ENCODE data around the gene FAXDC2. TPM values are rescaled to one million over a fixed set of nuclear protein-coding genes. Genes with fewer than 3 reads are reported as not detected.

Gene FAXDC2
- total and polyA plus RNA-seq, 2 of the 13 experiments (the other 11 are each of a cell fraction or from before 2014, with no cell fraction given): 4.7 to 58.8 TPM

DNA sequence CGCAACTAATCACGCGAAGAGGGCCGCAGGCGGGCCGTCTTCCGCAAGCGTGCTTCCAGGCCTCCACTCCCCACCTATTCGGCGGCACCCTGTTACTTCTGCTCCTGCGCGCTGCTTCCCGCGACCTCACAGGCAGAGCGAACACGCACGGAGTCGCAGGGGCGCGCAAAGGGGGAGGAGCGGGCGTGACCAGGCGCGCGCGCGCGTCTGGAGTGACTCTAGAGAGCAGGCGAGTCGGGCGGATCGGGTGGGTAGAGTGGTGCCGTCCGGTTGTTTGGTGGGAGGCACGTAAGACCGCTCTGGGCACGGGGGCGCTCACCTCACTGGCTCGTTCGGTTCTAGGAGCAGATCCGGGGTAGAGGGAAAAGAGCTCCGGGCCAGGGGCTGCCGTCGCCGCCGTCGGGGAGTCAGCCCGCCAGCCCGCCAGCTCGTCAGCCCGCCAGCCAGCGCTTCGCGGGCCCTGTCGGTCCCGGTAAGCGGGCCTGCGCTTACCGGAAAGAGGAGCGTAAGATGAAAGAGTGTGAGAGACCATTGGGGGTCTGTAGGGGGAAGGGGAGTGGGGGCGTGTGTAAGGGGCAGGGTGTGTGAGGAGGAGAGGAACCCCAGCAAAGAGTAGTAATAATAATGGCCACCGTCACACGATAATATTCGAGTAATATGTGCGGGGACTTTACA lies 8.0 kb upstream of the FAXDC2 start, which contains the start of gene CNOT8 (continued):
- TF ChIP-seq ZNF660 (CRISPR knock-in tag; IDR thresholded peaks at IDR 0.05; ENCODE audit: borderline replicate concordance, low read depth) (no peak), ZNF431 (CRISPR knock-in tag; IDR thresholded peaks at IDR 0.05; ENCODE audit: borderline replicate concordance, low read depth) (0 out of 2 replicates have a peak, but pooled peaks have one; percentile 48), AGO2 (optimal IDR thresholded peaks at IDR 0.05; ENCODE audit: low read depth, low read length) (peak; percentile 25), MAFF (IDR thresholded peaks at IDR 0.05; ENCODE audit: low read depth, low read length) (no peak), RAD21 (CRISPR knock-in tag; IDR thresholded peaks at IDR 0.05) (peak; percentile 20; the same call in 1 of the 2 replicates), HMG20B (CRISPR knock-in tag; conservative IDR thresholded peaks at IDR 0.05) (no peak), ZNF530 (CRISPR knock-in tag; IDR thresholded peaks at IDR 0.05; ENCODE audit: low read depth) (no peak), GABPB1 (CRISPR knock-in tag; IDR thresholded peaks at IDR 0.05) (peak; percentile 93), DNMT1 (CRISPR knock-in tag; IDR thresholded peaks at IDR 0.05) (peak; percentile 37; the same call in 1 of the 2 replicates), ZNF101 (CRISPR knock-in tag; IDR thresholded peaks at IDR 0.05; ENCODE audit: borderline replicate concordance, low read depth) (no peak), ZNF558 (CRISPR knock-in tag; IDR thresholded peaks at IDR 0.05; ENCODE audit: borderline replicate concordance) (no peak), ZNF572 (CRISPR knock-in tag; IDR thresholded peaks at IDR 0.05) (0 out of 2 replicates have a peak, but pooled peaks have one; percentile 27), MYPOP (CRISPR knock-in tag; IDR thresholded peaks at IDR 0.05) (peak; percentile 49; the same call in 1 of the 2 replicates), ZIK1 (CRISPR knock-in tag; IDR thresholded peaks at IDR 0.05; ENCODE audit: borderline replicate concordance, low read depth) (no peak; the same call in 1 of the 2 replicates), RBFOX2 (IDR thresholded peaks at IDR 0.05; ENCODE audit: low read depth, low read length) (peak; percentile 95), FOXM1 (CRISPR knock-in tag; IDR thresholded peaks at IDR 0.05) (no peak), ETV5 (CRISPR knock-in tag; IDR thresholded peaks at IDR 0.05; ENCODE audit: borderline replicate concordance) (peak; percentile 53; the same call in 1 of the 2 replicates), ETS1 (CRISPR knock-in tag; IDR thresholded peaks at IDR 0.05) (no peak; the same call in 1 of the 2 replicates)
- TF ChIP-seq, protein P1, sequence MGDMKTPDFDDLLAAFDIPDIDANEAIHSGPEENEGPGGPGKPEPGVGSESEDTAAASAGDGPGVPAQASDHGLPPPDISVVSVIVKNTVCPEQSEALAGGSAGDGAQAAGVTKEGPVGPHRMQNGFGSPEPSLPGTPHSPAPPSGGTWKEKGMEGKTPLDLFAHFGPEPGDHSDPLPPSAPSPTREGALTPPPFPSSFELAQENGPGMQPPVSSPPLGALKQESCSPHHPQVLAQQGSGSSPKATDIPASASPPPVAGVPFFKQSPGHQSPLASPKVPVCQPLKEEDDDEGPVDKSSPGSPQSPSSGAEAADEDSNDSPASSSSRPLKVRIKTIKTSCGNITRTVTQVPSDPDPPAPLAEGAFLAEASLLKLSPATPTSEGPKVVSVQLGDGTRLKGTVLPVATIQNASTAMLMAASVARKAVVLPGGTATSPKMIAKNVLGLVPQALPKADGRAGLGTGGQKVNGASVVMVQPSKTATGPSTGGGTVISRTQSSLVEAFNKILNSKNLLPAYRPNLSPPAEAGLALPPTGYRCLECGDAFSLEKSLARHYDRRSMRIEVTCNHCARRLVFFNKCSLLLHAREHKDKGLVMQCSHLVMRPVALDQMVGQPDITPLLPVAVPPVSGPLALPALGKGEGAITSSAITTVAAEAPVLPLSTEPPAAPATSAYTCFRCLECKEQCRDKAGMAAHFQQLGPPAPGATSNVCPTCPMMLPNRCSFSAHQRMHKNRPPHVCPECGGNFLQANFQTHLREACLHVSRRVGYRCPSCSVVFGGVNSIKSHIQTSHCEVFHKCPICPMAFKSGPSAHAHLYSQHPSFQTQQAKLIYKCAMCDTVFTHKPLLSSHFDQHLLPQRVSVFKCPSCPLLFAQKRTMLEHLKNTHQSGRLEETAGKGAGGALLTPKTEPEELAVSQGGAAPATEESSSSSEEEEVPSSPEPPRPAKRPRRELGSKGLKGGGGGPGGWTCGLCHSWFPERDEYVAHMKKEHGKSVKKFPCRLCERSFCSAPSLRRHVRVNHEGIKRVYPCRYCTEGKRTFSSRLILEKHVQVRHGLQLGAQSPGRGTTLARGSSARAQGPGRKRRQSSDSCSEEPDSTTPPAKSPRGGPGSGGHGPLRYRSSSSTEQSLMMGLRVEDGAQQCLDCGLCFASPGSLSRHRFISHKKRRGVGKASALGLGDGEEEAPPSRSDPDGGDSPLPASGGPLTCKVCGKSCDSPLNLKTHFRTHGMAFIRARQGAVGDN (CRISPR knock-in tag; IDR thresholded peaks at IDR 0.05): peak; percentile 63
- TF ChIP-seq, protein P2, sequence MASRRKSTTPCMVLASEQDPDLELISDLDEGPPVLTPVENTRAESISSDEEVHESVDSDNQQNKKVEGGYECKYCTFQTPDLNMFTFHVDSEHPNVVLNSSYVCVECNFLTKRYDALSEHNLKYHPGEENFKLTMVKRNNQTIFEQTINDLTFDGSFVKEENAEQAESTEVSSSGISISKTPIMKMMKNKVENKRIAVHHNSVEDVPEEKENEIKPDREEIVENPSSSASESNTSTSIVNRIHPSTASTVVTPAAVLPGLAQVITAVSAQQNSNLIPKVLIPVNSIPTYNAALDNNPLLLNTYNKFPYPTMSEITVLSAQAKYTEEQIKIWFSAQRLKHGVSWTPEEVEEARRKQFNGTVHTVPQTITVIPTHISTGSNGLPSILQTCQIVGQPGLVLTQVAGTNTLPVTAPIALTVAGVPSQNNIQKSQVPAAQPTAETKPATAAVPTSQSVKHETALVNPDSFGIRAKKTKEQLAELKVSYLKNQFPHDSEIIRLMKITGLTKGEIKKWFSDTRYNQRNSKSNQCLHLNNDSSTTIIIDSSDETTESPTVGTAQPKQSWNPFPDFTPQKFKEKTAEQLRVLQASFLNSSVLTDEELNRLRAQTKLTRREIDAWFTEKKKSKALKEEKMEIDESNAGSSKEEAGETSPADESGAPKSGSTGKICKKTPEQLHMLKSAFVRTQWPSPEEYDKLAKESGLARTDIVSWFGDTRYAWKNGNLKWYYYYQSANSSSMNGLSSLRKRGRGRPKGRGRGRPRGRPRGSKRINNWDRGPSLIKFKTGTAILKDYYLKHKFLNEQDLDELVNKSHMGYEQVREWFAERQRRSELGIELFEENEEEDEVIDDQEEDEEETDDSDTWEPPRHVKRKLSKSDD (CRISPR knock-in tag; IDR thresholded peaks at IDR 0.05; ENCODE audit: low read depth): no peak

All from HepG2 (cell line).